Activated CD4-positive, alpha-beta T cell treated with anti-CD3 and anti-CD28 coated beads, Interleukin-10, Interleukin-2, amounts not matched to agents 100 ng/mL and 50 ng/mL, durations not matched to agents 16 hours and 8 hours (primary cell): Measurements from ENCODE around the gene NPTXR.

ENCODE experiments used
- DNase-seq: peaks from one replicate; pipeline ENCODE4 v3.0.0-alpha.2; 2020

Gene NPTXR

GRCh38 chr22:38793317-38793716 is 50.5 kb downstream of the NPTXR start:
- DNase-seq: no peak

- peak; percentile 31 for DNase-seq
Observed at GRCh38 chr22:38792833-38793232, 51.0 kb downstream of the NPTXR start.

GRCh38 chr22:38789606-38790005 is 54.2 kb downstream of the NPTXR start:
- no peak for DNase-seq

- no peak for DNase-seq
Observed at GRCh38 chr22:38788846-38789245, 55.0 kb downstream of the NPTXR start.

- DNase-seq: no peak
Observed at GRCh38 chr22:38788021-38788816, 55.6 kb downstream of the NPTXR start.

- DNase-seq: no peak
Observed at GRCh38 chr22:38786631-38787030, 57.2 kb downstream of the NPTXR start.

DNA sequence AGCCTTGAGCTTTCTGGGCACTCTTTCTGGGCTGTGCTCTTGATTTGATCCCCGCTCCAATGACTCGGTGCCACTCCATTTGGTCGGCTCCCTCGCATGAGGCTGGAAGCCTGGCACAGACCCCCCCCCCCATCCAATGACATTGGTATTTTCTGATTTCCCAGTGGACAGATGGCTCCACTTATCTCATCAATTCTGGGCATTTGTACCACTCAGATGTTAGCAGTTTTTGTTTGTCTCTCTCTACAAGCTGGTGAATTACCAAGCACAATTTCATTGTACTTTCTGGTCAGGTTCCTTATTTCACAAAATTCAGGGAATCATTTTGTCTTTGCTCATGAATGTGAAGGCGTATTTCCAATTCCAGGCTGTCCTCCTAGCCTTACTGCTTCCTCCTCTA is 59.0 kb downstream of the NPTXR start:
- no peak for DNase-seq

- no peak for DNase-seq
Observed at GRCh38 chr22:38784035-38784434, 59.8 kb downstream of the NPTXR start.

- DNase-seq: no peak
Observed at GRCh38 chr22:38783095-38783615, 60.7 kb downstream of the NPTXR start.

GRCh38 chr22:38782402-38783094 is 61.3 kb downstream of the NPTXR start:
- DNase-seq: no peak

DNA sequence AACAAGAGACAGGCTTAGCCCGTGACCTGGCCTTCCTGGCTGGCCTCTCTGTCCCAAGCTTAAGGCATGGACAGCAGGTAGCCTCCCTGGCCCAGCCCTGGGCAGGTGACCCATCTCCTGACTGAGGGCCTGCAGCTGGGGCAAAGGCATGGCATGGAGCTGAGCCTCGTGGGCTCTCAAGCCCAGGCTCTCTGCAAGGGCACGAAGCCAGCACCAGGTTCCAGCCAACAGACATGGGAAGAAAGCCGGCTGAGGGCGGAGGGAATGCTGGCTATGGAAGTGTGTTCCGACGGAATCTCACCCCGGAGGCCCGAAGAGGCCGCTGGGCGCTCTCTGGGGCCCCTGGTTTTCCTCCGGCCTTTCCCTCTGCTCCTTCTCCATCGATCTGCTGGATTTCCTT is 62.8 kb downstream of the NPTXR start:
- DNase-seq: no peak

- DNase-seq: no peak
Observed at GRCh38 chr22:38777087-38777671, 66.6 kb downstream of the NPTXR start.

- no peak for DNase-seq
Observed at GRCh38 chr22:38776086-38776485, 67.7 kb downstream of the NPTXR start.

GRCh38 chr22:38775656-38776055 is 68.2 kb downstream of the NPTXR start:
- no peak for DNase-seq

DNA sequence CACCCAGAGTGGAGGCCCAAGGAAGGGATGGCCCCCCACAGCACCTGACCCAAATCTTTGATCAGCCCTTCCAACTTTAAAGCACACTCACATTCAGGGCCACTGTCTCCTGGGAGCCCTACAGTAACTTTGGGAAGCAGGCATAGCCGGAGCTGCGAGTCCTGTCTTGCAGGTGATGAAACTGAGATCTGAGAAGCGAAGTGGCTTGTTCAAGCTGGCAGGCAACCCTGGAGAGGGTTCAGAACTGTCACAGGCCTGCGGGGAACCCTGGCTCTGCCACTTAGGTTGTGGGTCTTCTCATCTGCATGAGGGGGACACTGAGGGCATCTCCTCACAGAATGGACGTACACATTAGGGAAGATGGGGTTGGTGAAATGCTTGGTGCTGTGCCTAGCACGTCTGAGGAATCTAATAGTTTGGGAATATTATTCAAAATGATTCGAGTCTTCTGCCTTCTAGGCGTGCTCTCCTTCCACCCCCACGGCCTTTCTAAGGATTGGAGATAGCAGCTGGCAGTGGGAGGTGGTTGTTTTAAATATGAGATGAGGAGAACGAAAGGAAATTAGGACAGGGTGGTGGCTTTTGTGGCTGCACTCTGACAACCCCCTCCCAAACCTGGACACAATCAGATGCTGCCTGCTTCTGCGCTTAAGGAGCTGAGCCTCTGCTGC is 69.2 kb downstream of the NPTXR start:
- no peak for DNase-seq

GRCh38 chr22:38773363-38773946 is 70.4 kb downstream of the NPTXR start:
- no peak for DNase-seq

DNA sequence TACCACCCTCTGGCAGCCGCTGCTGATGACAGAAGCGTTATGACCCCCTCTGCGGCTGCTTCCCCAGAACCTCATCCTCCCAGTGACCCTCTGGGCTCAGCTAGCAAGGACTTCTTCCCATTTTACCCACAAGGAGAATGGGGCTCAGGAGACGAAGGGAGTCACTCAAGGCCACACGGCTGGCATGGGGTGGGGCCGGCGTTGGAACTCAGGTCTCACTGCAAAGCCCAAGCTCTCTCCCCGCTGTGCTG is 71.3 kb downstream of the NPTXR start:
- no peak for DNase-seq

- DNase-seq: no peak
Observed at GRCh38 chr22:38770257-38770949, 73.4 kb downstream of the NPTXR start.
